Activated B cell treated with CpG ODN at 0.5 μM for 24 hours (primary cell): ENCODE measurements around the gene CDKN2AIPNL. TPM values are rescaled to one million over a fixed set of nuclear protein-coding genes. Genes with fewer than 3 reads are reported as not detected.
"Not testable (repeated sequence)": the region's sequence is repeated elsewhere in the genome, so short reads cannot be mapped to it uniquely, and the experiment has no call there.

Experiments used
- ATAC-seq: fragments of 200-7000 bp; cut with Tn5 transposase; one replicate; pipeline ENCODE4 v1.10.0; 2021; ENCODE audit warnings: low read depth, mild to moderate bottlenecking, moderate library complexity
- CTCF ChIA-PET: fragments of 350-600 bp; sonication (Branson Sonifier 250); formaldehyde crosslinking; loops from one replicate; lab custom pipeline; 2021; ENCODE audit warnings: antibody characterized with exemption; lab: Charles Lee
- POLR2A ChIA-PET: fragments of 350-600 bp; sonication (Branson Sonifier 250); formaldehyde crosslinking; loops from one replicate; lab custom pipeline; 2021; ENCODE audit warnings: antibody characterized with exemption; lab: Charles Lee
- DNase-seq: peaks from one replicate; pipeline ENCODE4 v3.0.0; 2022
- H3K27ac Mint-ChIP-seq: one replicate; pipeline ENCODE4 v1.8.0; 2020; ENCODE audit warnings: mixed read lengths
- H3K27me3 Mint-ChIP-seq: one replicate; pipeline ENCODE4 v1.8.0; 2021; ENCODE audit warnings: mixed read lengths
- H3K36me3 Mint-ChIP-seq: one replicate; pipeline ENCODE4 v1.8.0; 2021; ENCODE audit warnings: low read depth, mixed read lengths
- H3K4me1 Mint-ChIP-seq: one replicate; pipeline ENCODE4 v1.8.0; 2021; ENCODE audit warnings: mixed read lengths
- H3K4me3 Mint-ChIP-seq: one replicate; pipeline ENCODE4 v1.8.0; 2020; ENCODE audit warnings: mild to moderate bottlenecking, mixed read lengths
- H3K9me3 Mint-ChIP-seq: one replicate; pipeline ENCODE4 v1.8.0; 2020; ENCODE audit warnings: mixed read lengths
- CTCF ChIP-seq: fragments of 200-600 bp; IDR thresholded peaks from one replicate; pipeline ENCODE4 v1.8.0; 2022; ENCODE audit warnings: antibody characterized with exemption, mild to moderate bottlenecking
- intact Hi-C: fragments of 100-400 bp; cut with micrococcal nuclease; formaldehyde crosslinking; loops from one replicate; pipeline ENCODE4 v1.15.1; 2024
- total RNA-seq: library from RNA; stranded (reverse); gene quantifications from 2 replicates; pipeline ENCODE4 v1.2.3, GENCODE V29; 2022

The CDKN2AIPNL gene
- total RNA-seq, 1 donor from 2014 or later: 21.6 TPM

- no peak for ATAC-seq
- H3K4me3 Mint-ChIP-seq: no peak overlapping the region
- ChIA-PET POLR2A (interaction anchor here (0.7 to 1.2 kb wide), 2 partner anchors 72 to 233 kb away, joined by 3 read pairs; no protein-coding TSS in a partner anchor), CTCF (no interaction called here)
- no peak for DNase-seq
- peaks cover 42% of the 10 kb centered on the region for H3K4me1 Mint-ChIP-seq
- no peak for TF ChIP-seq CTCF
- H3K9me3 Mint-ChIP-seq: no peaks in the 10 kb centered on the region
- H3K27ac Mint-ChIP-seq: no peak overlapping the region
- H3K27me3 Mint-ChIP-seq: no peaks in the 10 kb centered on the region
- H3K36me3 Mint-ChIP-seq: peaks cover 54% of the 10 kb centered on the region
- intact Hi-C loops: loop anchor here (1.0 to 5.0 kb wide), 5 partner anchors 72 to 533 kb away; partner anchors contain the start of genes DDX46 and PCBD2
These were observed 37.4 kb downstream of the CDKN2AIPNL start for GRCh38 chr5:134374232-134374631.

GRCh38 chr5:134373633-134374032 lies 38.0 kb downstream of the CDKN2AIPNL start:
- DNase-seq, H3K27me3 Mint-ChIP-seq, H3K27ac Mint-ChIP-seq, H3K9me3 Mint-ChIP-seq, CTCF ChIA-PET, ATAC-seq: not testable (repeated sequence)
- Mint-ChIP-seq H3K36me3 (peaks cover 50% of the 10 kb centered on the region), H3K4me1 (peaks cover 42% of the 10 kb centered on the region), H3K4me3 (peak overlapping the region; percentile 55)
- intact Hi-C loops: loop anchor here (1.0 to 5.0 kb wide), 5 partner anchors 71 to 534 kb away; partner anchors contain the start of genes DDX46 and PCBD2
- POLR2A ChIA-PET: interaction anchor here (5.4 kb wide), 1 partner anchor 152 kb away, joined by 86 read pairs; the partner anchor contains the start of gene JADE2

- ATAC-seq (no peak), DNase-seq (peak; percentile 40)
- H3K4me1 Mint-ChIP-seq: peaks cover 50% of the 10 kb centered on the region
- peak overlapping the region; percentile 100 for H3K27ac Mint-ChIP-seq
- peaks cover 37% of the 10 kb centered on the region for H3K36me3 Mint-ChIP-seq
- ChIA-PET CTCF (interaction anchor here (1.0 to 2.0 kb wide), 5 partner anchors 40 to 215 kb away, joined by 3 to 11 read pairs (median 5); partner anchors contain the start of gene CDKN2AIPNL), POLR2A (interaction anchor here (0.5 to 5.4 kb wide), 31 partner anchors 10 to 530 kb away, joined by 3 to 86 read pairs (median 5); partner anchors contain the start of genes C5orf24, CDKN2AIPNL, JADE2 and SEC24A)
- intact Hi-C loops: loop anchor here (1.0 to 5.0 kb wide), 16 partner anchors 39 to 535 kb away; partner anchors contain the start of genes CAMLG, CDKN2AIPNL, DDX46 and JADE2
- peak overlapping the region; percentile 98 for H3K4me3 Mint-ChIP-seq
- peaks cover 2% of the 10 kb centered on the region for H3K9me3 Mint-ChIP-seq
- no peaks in the 10 kb centered on the region for H3K27me3 Mint-ChIP-seq
- TF ChIP-seq CTCF: no peak
These were observed 39.8 kb downstream of the CDKN2AIPNL start for GRCh38 chr5:134371834-134372340.

- Mint-ChIP-seq H3K27ac (peak within 1 kb of the TSS; percentile 100), H3K27me3 (no peaks in the 10 kb centered on the region), H3K4me1 (peaks cover 54% of the 10 kb centered on the region), H3K4me3 (peak within 1 kb of the TSS; percentile 98), H3K36me3 (peaks cover 34% of the 10 kb centered on the region), H3K9me3 (peaks cover 2% of the 10 kb centered on the region)
- ATAC-seq: peak; percentile 75
- intact Hi-C loops: loop anchor here (1.0 to 5.0 kb wide), 16 partner anchors 40 to 536 kb away; partner anchors contain the start of genes CAMLG, CDKN2AIPNL, DDX46 and JADE2
- CTCF ChIA-PET: interaction anchor here (1.0 to 2.0 kb wide), 6 partner anchors 40 to 216 kb away, joined by 3 to 11 read pairs (median 4); partner anchors contain the start of gene CDKN2AIPNL
- POLR2A ChIA-PET: interaction anchor here (0.5 to 5.4 kb wide), 27 partner anchors 11 to 531 kb away, joined by 3 to 86 read pairs (median 6); partner anchors contain the start of genes C5orf24, CDKN2AIPNL, JADE2 and SEC24A
- no peak for TF ChIP-seq CTCF
- DNase-seq: peak; percentile 95
These were observed 40.5 kb downstream of the CDKN2AIPNL start, which contains the start of gene UBE2B for GRCh38 chr5:134370871-134371833. Gene UBE2B, plus strand, starts transcription at chr5:134371569. Its CDS starts 27 bp downstream, at chr5:134371596.
